Mammary epithelial cell (primary cell): ENCODE results near the gene TMEM187.

Experiments
- EZH2 ChIP-seq: IDR thresholded peaks from 2 replicates; pipeline ENCODE4 v1.6.1; 2012; ENCODE audit warnings: low read length, inconsistent platforms, borderline replicate concordance
- TF ChIP-seq, protein P1 (sequence below), 2 donors: IDR thresholded peaks in 1 of 2; conservative IDR thresholded peaks in 1 of 2; 2 replicates each; pipeline ENCODE4 v1.5.1; 2011 to 2012; ENCODE audit warnings: inconsistent platforms in 2 of 2, low read length in 2 of 2, mild to moderate bottlenecking in 2 of 2, control low read depth in 1 of 2, low read depth in 1 of 2; ENCODE audit not compliant: insufficient read depth in 1 of 2; ENCODE audit errors: extremely low read depth in 1 of 2

DNA sequence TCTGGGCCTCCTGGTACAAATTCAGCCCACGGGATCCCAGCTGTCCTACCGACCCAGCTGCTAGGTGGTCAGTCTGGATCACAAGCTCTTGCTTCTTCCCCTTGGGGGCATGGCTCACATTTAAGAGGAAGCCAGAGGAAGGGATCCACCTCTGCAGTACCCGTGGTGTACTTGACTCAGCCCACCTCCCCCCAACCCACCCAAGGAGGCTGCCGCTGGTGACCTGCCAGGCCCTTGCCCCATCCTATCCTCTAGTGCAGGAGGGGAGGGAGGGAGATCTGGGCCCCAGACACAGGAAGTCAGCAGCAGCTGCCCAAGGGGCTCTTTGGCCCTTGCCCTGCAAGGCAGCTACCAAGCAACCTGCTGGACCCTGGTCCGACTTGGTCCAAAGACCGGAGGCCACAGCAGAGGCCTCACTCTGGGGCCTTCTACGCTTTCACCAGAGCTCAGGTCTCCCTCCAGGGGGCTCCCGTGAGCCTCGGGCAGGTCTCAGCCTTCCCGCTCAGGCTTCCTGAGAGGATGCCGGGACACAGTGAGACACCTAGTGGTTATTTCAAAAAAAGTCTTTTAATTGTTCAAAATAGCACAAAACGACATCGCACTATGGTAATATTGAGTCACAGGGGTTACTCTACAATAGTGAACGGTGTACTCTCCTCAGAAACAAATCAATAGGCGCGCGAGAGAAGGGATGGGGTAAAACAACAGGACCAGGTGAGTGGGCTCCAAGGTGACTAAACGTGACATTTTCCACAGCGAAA is 25.4 kb upstream of the TMEM187 start:
- TF ChIP-seq, protein P1, sequence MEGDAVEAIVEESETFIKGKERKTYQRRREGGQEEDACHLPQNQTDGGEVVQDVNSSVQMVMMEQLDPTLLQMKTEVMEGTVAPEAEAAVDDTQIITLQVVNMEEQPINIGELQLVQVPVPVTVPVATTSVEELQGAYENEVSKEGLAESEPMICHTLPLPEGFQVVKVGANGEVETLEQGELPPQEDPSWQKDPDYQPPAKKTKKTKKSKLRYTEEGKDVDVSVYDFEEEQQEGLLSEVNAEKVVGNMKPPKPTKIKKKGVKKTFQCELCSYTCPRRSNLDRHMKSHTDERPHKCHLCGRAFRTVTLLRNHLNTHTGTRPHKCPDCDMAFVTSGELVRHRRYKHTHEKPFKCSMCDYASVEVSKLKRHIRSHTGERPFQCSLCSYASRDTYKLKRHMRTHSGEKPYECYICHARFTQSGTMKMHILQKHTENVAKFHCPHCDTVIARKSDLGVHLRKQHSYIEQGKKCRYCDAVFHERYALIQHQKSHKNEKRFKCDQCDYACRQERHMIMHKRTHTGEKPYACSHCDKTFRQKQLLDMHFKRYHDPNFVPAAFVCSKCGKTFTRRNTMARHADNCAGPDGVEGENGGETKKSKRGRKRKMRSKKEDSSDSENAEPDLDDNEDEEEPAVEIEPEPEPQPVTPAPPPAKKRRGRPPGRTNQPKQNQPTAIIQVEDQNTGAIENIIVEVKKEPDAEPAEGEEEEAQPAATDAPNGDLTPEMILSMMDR (conservative IDR thresholded peaks at IDR 0.05 in 1 of 2, IDR thresholded peaks at IDR 0.05 in 1 of 2; ENCODE audit: extremely low read depth in 1 of 2, insufficient read depth in 1 of 2, low read depth in 1 of 2, low read length in 2 of 2), result peak; percentile 71 to 85
- no peak for TF ChIP-seq EZH2
